Measurements from ENCODE around the gene KCNIP3.

DNA sequence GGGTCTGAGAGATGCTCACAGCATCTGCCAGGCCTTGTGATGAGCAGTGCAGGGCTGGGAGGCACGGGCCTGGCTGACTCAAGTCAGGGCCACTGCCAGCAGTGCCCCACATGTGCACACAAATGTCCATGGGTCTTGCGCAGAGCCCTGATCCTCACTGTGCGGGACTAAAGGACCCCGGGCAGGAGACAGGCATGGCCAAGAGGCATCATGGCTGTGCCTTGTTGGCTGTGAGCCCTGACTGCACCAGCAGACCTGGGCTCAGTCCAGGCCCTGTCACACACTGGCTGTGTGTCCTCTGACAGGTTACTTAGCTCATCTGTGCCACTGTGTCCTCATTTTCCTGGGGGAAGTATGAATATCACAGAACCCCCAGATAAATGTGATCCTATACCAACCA, 4.0 kb downstream of the KCNIP3 start:
- TF ChIP-seq, protein P1, sequence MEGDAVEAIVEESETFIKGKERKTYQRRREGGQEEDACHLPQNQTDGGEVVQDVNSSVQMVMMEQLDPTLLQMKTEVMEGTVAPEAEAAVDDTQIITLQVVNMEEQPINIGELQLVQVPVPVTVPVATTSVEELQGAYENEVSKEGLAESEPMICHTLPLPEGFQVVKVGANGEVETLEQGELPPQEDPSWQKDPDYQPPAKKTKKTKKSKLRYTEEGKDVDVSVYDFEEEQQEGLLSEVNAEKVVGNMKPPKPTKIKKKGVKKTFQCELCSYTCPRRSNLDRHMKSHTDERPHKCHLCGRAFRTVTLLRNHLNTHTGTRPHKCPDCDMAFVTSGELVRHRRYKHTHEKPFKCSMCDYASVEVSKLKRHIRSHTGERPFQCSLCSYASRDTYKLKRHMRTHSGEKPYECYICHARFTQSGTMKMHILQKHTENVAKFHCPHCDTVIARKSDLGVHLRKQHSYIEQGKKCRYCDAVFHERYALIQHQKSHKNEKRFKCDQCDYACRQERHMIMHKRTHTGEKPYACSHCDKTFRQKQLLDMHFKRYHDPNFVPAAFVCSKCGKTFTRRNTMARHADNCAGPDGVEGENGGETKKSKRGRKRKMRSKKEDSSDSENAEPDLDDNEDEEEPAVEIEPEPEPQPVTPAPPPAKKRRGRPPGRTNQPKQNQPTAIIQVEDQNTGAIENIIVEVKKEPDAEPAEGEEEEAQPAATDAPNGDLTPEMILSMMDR (IDR thresholded peaks at IDR 0.05; ENCODE audit: borderline replicate concordance, extremely low read depth, low read length, poor library complexity, severe bottlenecking) = no peak
- TF ChIP-seq EZH2 (IDR thresholded peaks at IDR 0.05; ENCODE audit: borderline replicate concordance, low read depth, low read length, severe bottlenecking) = no peak
